Skin epidermis (tissue), 12 donors: ENCODE measurements around the gene TMEM129.
"Not testable (repeated sequence)": the region's sequence is repeated elsewhere in the genome, so short reads cannot be mapped to it uniquely, and the experiment has no call there.

Experiments
- H3K27ac ChIP-seq, 21 experiments: fragments of 200-600 bp; sonication (generic) in 11 of 21; one replicate each; pipeline ENCODE4 v1.5.0; 2020; ENCODE audit warnings: mild to moderate bottlenecking in 3 of 21, inconsistent platforms in 2 of 21, moderate library complexity in 2 of 21
- H3K4me3 ChIP-seq, 7 experiments: fragments of 200-600 bp; sonication (generic) in 2 of 7; one replicate each; pipeline ENCODE4 v1.5.0; 2020; ENCODE audit warnings: inconsistent platforms in 2 of 7, mild to moderate bottlenecking in 2 of 7, moderate library complexity in 1 of 7

Gene TMEM129

GRCh38 chr4:1713003-1713851 is 7.9 kb downstream of the TMEM129 start:
- peak overlapping the region; percentile 61 to 96 (median 81) for H3K4me3 ChIP-seq

GRCh38 chr4:1712216-1713002 is 8.7 kb downstream of the TMEM129 start, which contains the start of gene SLBP:
Gene SLBP (minus strand): TSS chr4:1712319. CDS start chr4:1712188, 131 bp downstream.
- Histone ChIP-seq H3K27ac (peak within 1 kb of the TSS; percentile 97 to 100 (median 99)), H3K4me3 (peak within 1 kb of the TSS; percentile 61 to 96 (median 81))

More at GRCh38 chr4:1713003-1713851, 7.9 kb downstream of the TMEM129 start:
- H3K27ac ChIP-seq = peak overlapping the region; percentile 61 to 100 (median 99)

- peak overlapping the region; percentile 97 to 100 (median 99) for H3K27ac ChIP-seq
- H3K4me3 ChIP-seq = peak overlapping the region; percentile 61 to 96 (median 81)
These were observed 9.4 kb downstream of the TMEM129 start for GRCh38 chr4:1711571-1712215.

- Histone ChIP-seq H3K4me3 (peak overlapping the region; percentile 61 to 96 (median 81)), H3K27ac (peak overlapping the region in 20 of 21 experiments; percentile 97 to 100 (median 99))
These were observed 10.0 kb downstream of the TMEM129 start for GRCh38 chr4:1711055-1711570.

- H3K4me3 ChIP-seq = no peak overlapping the region
- H3K27ac ChIP-seq = no peak overlapping the region
These were observed 12.5 kb downstream of the TMEM129 start for GRCh38 chr4:1708581-1708980.

- Histone ChIP-seq H3K27ac (no peak overlapping the region), H3K4me3 (no peak overlapping the region)
These were observed 14.8 kb downstream of the TMEM129 start for GRCh38 chr4:1706358-1706757.

- H3K4me3 ChIP-seq = no peak overlapping the region
- no peak overlapping the region for H3K27ac ChIP-seq
These were observed 15.4 kb downstream of the TMEM129 start for GRCh38 chr4:1705732-1706131.

GRCh38 chr4:1703867-1704266 is 17.3 kb downstream of the TMEM129 start:
- Histone ChIP-seq H3K27ac (no peak overlapping the region), H3K4me3 (no peak overlapping the region)

GRCh38 chr4:1701671-1702070 is 19.5 kb downstream of the TMEM129 start:
- H3K27ac ChIP-seq = peak overlapping the region in 1 of 21 experiments; percentile 43
- H3K4me3 ChIP-seq = not testable (repeated sequence)

GRCh38 chr4:1695913-1696312 is 25.2 kb downstream of the TMEM129 start:
- H3K4me3 ChIP-seq = no peak overlapping the region
- H3K27ac ChIP-seq = no peak overlapping the region

- no peak overlapping the region for H3K4me3 ChIP-seq
These were observed 27.8 kb downstream of the TMEM129 start for GRCh38 chr4:1693131-1693896.

GRCh38 chr4:1691737-1692373 is 29.3 kb downstream of the TMEM129 start:
- no peak overlapping the region for H3K4me3 ChIP-seq

More at GRCh38 chr4:1693131-1693896, 27.8 kb downstream of the TMEM129 start:
- H3K27ac ChIP-seq = no peak overlapping the region

GRCh38 chr4:1690698-1691097 is 30.4 kb downstream of the TMEM129 start:
- Histone ChIP-seq H3K27ac (no peak overlapping the region), H3K4me3 (no peak overlapping the region)

More at GRCh38 chr4:1691737-1692373, 29.3 kb downstream of the TMEM129 start:
- H3K27ac ChIP-seq = no peak overlapping the region

- Histone ChIP-seq H3K27ac (no peak overlapping the region), H3K4me3 (no peak overlapping the region)
These were observed 34.6 kb downstream of the TMEM129 start for GRCh38 chr4:1686440-1687036.

GRCh38 chr4:1685235-1686150 is 35.6 kb downstream of the TMEM129 start:
- Histone ChIP-seq H3K4me3 (peak overlapping the region in 2 of 7 experiments; percentile 64 to 67), H3K27ac (peak overlapping the region in 5 of 21 experiments; percentile 24 to 74 (median 71))

GRCh38 chr4:1684506-1685234 is 36.5 kb downstream of the TMEM129 start:
- H3K27ac ChIP-seq = peak overlapping the region in 10 of 21 experiments; percentile 24 to 74 (median 56)

More at GRCh38 chr4:1684506-1685234, 36.5 kb downstream of the TMEM129 start:
- H3K4me3 ChIP-seq = peak overlapping the region; percentile 33 to 67 (median 61)
